CD4-positive, alpha-beta T cell treated with Interleukin-4 for 4 hours (primary cell): ENCODE data around the gene RGS14.
"Not testable (repeated sequence)": the region's sequence is repeated elsewhere in the genome, so short reads cannot be mapped to it uniquely, and the experiment has no call there.

Experiments
- DNase-seq: peaks from one replicate; pipeline ENCODE4 v3.0.0-alpha.2; 2020

Gene RGS14

DNA sequence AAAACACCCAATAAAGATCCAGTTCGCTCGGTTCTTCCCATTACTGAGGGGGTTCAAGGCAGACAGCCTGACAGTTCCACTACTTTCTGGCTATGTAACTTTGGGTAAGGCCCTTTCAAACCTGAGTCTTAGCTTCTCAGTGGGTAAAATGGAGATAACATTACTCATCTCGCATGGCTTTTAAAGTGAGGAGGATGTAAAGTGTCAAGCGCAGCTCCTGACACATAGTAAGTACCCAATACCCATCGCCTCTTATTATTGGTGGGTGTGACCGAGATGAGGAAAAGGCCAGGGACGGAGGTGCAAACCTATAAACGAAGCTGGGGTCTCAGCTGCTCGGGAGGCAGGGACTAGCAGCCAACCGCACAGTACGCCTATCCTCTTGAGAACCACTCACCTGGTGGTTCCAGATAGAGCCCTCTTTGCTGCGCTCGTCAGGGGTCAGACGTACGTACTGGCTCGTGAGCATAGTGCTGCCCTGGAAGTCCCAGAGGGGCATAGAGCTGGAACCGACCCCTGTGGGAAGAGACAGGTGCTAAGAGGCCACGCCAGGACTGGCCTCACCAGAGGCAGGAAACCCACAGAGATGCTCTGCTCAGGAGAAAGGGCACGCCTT, 6.8 kb upstream of the RGS14 start:
- no peak for DNase-seq

GRCh38 chr5:177351392-177352329, 6.1 kb upstream of the RGS14 start, which contains the start of gene LMAN2:
LMAN2 (minus strand) TSS chr5:177351668; CDS start chr5:177351647, 21 bp downstream.
- DNase-seq = peak; percentile 95

DNA sequence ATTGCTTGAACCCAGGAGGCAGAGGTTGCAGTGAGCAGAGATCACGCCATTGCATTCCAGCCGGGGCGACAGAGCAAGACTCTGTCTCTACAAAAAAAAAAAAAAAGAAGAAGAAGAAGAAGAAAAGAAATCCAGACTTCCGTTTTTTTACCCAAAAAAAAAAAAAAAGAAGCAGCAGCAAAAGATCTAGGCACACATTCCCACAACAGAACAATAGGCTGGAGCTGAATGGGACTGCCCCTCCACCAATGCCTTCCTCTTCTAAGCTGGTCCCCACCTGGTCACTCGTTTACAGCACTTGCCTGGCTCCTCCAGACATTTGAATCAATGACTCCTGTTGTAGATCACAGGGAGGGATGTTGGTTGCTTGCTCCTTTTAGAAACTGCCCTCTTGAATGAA, 4.6 kb upstream of the RGS14 start:
- DNase-seq = no peak

- DNase-seq = no peak
These were observed 3.5 kb upstream of the RGS14 start for GRCh38 chr5:177354256-177354655.

DNA sequence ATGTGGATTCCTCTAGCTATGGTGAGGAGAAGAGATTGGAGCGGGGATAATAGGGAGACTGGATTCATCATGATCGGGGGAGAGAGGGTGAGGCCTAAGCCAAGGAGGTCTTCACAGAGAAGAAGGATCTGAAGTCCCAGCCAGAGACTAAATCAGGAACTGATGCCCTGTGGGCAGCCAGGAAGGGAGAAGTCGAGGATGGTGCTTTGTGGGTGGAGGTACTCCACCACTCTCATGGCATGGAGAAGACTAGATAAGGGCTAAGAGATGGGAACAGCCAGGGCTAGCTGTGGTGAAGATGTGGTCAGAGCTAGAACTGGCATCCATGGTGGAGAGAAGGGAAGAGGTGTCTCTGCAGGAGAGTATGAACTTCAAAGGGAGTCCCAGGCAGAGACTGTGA, 3.0 kb upstream of the RGS14 start:
- no peak for DNase-seq

GRCh38 chr5:177355162-177355867, 2.4 kb upstream of the RGS14 start:
- no peak for DNase-seq

DNA sequence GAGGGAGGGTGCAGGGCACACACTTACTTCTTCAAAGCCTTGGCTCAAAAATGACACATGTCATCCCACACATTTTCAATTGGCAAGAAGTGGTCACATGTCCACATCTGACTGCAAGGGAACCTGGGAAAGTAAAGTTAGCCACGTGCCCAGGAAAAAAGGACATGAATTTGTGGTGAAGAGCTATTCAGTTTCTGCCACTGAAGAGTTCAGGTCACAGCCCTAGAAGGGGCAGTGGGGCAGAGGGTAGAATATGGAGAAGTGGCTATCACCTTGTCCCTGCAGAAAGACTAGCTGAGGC, 1.9 kb upstream of the RGS14 start:
- DNase-seq = no peak

DNA sequence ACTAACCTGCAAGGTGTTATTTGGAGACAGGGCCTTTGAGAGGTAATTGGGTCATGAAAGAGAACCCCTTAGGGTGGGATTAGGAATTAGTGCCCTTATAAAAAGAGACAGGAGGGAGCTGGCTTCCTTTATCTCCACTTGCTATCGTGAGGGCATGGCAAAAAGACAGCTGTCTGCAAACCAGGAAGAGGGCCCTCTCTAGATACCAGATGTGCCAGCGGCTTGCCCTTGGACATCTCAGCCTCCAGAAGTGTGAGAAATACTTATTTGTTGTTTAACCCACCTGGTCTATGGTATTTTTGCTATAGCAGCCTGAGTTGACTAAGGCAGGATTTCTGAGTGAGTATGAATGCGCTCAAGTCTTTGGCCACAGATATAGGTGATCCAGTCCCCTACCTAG, 978 bp upstream of the RGS14 start:
- no peak for DNase-seq

- no peak for DNase-seq
These were observed 622 bp upstream of the RGS14 start for GRCh38 chr5:177357146-177357458.

GRCh38 chr5:177358370-177358819, 671 bp downstream of the RGS14 start:
- DNase-seq = no peak

DNA sequence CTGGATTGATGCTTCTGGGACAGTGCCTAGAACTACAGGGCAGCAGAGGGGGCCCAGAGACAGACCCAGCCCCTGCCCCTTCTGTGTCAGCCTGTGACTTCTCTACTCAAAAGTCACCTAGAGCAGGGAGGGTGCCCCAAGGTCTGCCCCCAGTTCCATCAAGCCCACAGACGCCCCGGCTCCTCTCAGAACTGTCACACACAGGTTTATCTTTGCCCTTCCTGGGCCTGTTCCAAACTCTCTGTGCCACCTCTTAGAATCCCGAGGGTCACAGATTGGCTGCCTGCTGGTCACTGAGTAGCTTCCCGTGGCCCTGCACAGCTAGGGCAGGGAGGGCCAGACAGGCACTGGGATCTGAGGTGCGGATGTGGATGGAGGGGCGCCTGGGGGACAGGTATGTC, 1.7 kb downstream of the RGS14 start:
- no peak for DNase-seq

DNA sequence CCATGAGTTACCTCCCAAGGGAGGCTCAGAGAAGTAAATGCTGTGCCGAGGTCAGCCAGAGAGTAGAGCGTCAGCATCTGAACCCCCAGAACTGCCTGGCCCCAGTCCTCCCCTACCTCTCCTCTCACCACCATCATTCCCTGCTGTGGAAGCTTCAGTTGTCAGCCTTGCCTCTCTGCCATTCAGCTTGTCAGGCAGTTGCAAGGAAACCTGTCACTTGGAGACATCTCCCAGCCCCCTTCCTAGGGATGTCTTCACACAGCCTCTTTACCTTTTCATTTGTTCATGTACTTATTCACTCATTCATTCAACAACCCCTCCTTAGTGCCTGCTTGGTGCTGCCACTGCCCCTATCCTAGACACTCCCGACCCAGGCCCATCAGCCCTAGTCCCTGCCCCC, 2.1 kb downstream of the RGS14 start:
- no peak for DNase-seq

GRCh38 chr5:177360740-177361139, 3.0 kb downstream of the RGS14 start:
- not testable (repeated sequence) for DNase-seq

DNA sequence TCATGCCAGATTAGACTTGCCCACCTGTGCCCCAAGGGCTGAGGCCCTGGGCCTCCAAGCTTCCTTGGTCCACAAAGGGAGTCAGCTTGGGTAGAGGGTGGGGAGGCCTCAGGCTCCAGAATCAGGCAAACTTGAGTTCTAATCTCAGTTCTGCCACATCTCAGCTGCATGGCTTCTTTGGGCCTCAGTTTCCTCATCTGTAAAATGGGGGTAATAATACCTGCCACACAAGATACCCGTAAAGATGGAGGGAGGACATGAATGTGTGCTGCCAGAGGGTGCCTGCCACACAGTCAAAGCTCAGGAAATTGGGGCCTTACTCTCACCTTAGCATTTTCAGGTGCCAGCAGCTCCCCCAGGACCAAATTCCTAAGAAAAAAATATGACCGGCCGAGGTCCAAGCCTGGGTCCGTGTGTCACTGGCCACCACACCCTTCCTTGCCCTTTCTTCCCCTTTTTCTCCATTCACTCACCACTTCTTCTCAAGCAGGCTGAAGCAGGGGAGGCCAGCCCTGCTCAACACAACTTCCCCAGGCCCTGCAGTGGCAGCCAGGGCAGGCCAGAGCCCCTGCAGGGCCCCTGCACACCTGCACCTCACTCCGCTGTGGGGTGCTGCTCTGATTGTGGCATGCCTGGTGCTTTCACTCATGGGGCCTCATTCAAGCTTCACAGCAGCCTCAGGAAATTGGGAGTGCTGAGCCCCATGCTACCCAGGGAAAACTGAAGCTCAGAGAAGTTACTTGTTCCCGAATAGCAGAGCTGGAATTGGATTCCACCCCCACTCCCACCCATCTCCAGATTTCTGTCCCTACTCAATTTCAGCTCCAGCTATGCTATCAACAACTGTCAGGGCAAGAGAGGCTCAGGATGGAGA, 3.9 kb downstream of the RGS14 start:
- DNase-seq = no peak

- no peak for DNase-seq
These were observed 4.5 kb downstream of the RGS14 start for GRCh38 chr5:177362292-177362609.

DNA sequence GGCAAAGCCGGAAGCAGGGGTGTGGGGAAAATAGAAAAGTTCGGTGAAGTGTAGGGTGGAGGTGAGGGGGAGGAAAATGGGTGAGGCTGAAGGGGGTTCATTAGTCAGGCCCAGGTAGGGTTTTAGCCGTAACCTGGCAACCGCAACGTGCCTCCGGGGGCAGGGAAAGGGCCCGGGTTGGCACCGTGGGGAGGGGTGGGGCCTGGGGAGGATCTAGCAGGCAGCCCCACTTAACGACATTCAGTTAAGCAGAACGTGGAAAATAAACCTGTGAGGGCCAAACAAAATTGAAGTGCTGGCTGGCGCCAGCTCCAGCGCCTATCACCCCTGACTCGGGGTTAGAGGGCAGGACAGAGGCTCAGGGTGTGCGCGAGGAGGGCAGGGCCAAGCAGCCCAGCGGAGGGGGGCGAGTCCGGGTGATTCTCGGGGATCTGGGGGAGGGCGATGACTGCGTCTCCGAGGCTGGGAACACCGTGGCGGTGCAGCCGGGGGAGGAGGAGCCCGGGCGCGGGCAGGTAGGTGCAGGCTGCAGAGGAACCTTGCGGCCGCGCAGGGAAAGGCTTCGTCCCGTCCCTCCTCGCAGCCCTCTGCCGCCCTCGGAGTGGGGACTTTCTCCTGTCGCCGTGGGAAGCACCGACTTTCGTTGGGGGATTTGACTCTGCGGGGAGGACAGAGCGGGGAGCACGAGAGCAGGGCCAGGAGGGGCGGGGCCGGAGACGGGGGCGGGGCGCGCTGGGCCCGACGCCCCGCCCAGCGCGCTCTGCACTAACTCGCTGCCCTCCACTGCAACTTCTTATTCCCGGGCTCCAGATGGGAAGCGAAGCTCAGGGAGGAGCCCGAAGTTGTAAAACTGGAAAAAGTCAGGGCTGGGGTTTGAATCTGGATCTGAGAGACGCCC, 5.1 kb downstream of the RGS14 start:
- peak; percentile 82 for DNase-seq

DNA sequence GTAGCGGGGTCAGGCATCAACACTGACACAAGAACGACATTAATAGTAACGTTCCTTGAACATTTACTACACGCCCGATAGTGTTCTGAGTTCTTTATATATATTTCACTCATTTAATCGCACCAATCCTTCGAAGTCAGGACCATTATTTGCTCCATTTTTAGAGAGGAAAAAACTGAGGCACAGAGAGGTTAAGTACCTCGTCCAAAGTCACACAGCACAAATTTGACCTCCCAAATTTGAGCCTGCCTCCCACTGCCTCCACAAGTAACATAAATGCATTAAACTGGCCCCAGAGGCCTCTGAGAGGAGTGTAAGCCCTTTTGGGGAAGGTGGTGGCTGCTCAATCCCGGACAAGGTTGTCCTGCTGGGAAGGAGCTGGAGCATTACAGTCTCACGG, 5.8 kb downstream of the RGS14 start:
- no peak for DNase-seq

DNA sequence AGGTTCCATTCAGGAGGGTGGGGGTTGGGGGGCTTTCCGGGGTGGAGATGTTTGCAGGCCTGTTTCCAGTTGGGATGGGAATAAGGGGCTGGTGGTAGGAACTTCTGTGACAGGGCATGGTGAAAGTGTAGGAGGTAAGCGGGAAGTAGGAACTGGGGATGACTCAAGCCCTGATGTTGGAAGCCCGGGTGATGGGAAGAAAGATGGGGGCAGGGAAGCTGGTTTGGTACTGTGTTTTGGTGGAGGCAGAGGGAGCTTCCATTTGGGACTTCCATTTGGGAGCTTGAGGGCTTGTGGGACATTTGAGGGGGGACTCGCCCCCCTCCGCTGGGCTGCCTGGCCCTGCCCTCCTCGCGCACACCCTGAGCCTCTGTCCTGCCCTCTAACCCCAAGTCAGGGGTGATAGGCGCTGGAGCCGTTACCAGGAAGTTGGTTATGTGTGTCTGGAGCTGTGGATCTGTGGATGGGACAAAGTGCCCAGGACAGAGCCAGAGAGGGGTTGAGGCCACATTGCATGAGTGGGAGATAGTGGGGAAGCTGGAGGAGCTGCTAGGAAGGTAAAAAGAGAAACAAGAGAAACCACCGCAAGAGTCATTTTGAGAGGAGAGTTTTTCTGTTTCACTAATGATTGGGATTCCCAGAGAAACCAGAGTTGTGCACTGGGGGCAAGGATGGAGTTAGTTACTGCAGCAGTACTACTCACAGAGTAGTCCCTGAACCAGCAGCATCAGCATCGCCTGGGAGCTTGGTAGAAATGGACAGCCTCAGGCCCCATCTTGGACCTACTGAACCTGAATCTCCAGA, 6.6 kb downstream of the RGS14 start:
- DNase-seq = no peak

DNA sequence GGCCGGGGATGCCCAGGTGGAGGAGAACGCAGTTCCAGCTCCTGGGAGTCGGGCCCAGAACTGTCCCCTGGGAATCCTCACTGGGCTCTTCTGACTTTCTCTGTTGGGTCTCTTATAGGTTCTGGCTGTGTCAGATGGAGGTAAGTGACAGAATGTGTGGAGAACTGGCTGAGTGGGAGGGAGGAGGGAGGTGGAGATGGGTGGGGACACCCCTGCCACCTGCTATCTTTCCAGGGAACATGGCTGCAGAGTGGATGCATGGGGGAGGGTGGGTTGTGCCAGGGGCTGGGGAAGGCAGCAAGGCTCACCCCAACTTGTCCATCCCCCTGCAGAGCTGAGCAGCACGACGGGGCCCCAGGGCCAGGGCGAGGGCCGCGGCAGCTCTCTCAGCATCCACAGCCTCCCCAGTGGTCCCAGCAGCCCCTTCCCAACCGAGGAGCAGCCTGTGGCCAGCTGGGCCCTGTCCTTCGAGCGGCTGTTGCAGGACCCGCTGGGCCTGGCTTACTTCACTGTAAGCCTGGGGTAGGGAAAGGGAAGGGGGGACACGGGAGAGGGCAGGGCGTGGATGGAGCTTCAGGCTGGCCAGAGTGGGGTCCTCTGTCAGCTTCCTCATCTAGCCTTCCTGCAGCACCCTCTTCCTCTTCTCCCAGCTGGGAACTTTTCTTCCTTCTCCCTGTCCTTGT, 8.3 kb downstream of the RGS14 start:
- no peak for DNase-seq

DNA sequence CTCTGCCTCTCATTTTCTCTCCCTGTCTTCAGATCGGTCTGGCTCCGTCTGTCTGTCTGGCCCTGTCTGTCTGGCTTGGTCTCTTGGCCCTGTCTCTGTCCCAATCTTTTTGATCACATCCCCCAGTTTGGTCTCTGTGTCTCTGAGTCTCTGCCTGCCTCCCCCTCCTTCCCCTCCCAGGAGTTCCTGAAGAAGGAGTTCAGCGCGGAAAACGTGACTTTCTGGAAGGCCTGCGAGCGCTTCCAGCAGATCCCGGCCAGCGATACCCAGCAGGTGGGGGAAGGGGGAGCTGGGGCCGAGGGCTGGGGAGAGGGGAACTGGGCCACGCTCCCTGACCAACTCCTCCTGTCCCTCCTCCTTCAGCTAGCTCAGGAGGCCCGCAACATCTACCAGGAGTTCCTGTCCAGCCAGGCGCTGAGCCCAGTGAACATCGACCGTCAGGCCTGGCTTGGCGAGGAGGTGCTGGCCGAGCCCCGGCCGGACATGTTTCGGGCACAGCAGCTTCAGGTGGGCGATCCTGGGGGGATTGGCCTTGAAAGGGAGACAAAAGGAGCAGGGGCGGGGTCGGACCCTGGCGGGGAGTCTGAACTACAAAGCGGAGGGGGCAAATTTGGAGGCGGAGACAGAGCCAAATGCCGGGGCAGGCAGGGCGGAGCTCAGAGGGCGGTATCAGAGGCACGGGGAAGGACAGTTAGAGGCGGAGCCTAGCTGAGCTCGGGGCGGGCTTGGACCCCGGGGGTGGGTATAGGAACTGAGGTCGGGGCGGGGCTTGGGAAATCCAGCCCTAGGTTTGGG, 9.0 kb downstream of the RGS14 start:
- DNase-seq = no peak
